SU-DHL-6 (cell line): ENCODE data around the gene TMEM184A.

Experiments used
- H2AFZ ChIP-seq: fragments of 200-600 bp; sonication (generic); 2 replicates; pipeline ENCODE4 v1.6.1; 2014; ENCODE audit warnings: low read depth, mild to moderate bottlenecking, moderate library complexity, mixed read lengths, antibody characterized with exemption, low read length; ENCODE audit not compliant: severe bottlenecking
- H3F3A ChIP-seq: fragments of 200-600 bp; shearing (Covaris generic); 2 replicates; pipeline ENCODE4 v1.6.0; 2016; ENCODE audit warnings: antibody characterized with exemption, mild to moderate bottlenecking; ENCODE audit not compliant: insufficient read depth
- H3K27ac ChIP-seq: fragments of 200-600 bp; sonication (generic); 2 replicates; pipeline ENCODE4 v1.5.1; 2016; ENCODE audit warnings: low read depth, mild to moderate bottlenecking, low read length, moderate library complexity, mixed read lengths
- H3K27me3 ChIP-seq: fragments of 200-600 bp; sonication (generic), shearing (Covaris generic); 2 replicates; pipeline ENCODE4 v1.6.0; 2014; ENCODE audit warnings: mild to moderate bottlenecking, low read length
- H3K36me3 ChIP-seq: fragments of 200-600 bp; sonication (generic); 2 replicates; pipeline ENCODE4 v1.6.1; 2014; ENCODE audit warnings: mild to moderate bottlenecking, low read length, mixed read lengths
- H3K4me2 ChIP-seq: fragments of 300-600, 200-600 bp; shearing (Covaris generic), sonication (generic); 2 replicates; pipeline ENCODE4 v1.6.0; 2014; ENCODE audit warnings: low read length, low read depth, mild to moderate bottlenecking; ENCODE audit not compliant: poor library complexity, severe bottlenecking
- H3K4me3 ChIP-seq: fragments of 200-600 bp; sonication (generic); 2 replicates; pipeline ENCODE4 v1.5.1; 2014; ENCODE audit warnings: antibody characterized with exemption, low read length, mild to moderate bottlenecking, mixed read lengths; ENCODE audit not compliant: insufficient read depth, poor library complexity, severe bottlenecking
- H3K79me2 ChIP-seq: fragments of 200-600 bp; sonication (generic); 2 replicates; pipeline ENCODE4 v1.6.1; 2014; ENCODE audit warnings: mild to moderate bottlenecking, low read length, moderate library complexity; ENCODE audit not compliant: insufficient read depth
- H3K9ac ChIP-seq: fragments of 200-600 bp; sonication (generic); 2 replicates; pipeline ENCODE4 v1.7.0; 2014; ENCODE audit warnings: mild to moderate bottlenecking, low read length
- H3K9me2 ChIP-seq: fragments of 200-600 bp; sonication (generic); replicated peaks from 2 replicates; pipeline ENCODE4 v1.6.1; 2014; ENCODE audit warnings: low read length; ENCODE audit not compliant: insufficient read depth
- H3K9me3 ChIP-seq: fragments of 200-600 bp; sonication (generic); 2 replicates; pipeline ENCODE4 v1.6.1; 2014; ENCODE audit warnings: low read length, mixed read lengths; ENCODE audit not compliant: insufficient read depth
- H4K20me1 ChIP-seq: fragments of 200-600 bp; sonication (generic); 2 replicates; pipeline ENCODE4 v1.6.1; 2014; ENCODE audit warnings: low read depth, mild to moderate bottlenecking, antibody characterized with exemption, low read length, moderate library complexity, mixed read lengths
- EZH2phosphoT487 ChIP-seq: fragments of 200-600 bp; sonication (generic), shearing (Covaris generic); conservative IDR thresholded peaks from 2 replicates; pipeline ENCODE4 v1.6.1; 2018; ENCODE audit warnings: mild to moderate bottlenecking, antibody characterized with exemption, low read length, moderate library complexity, mixed read lengths
- TF ChIP-seq, protein P1 (sequence below): fragments of 200-600 bp; sonication (generic); IDR thresholded peaks from one replicate; pipeline ENCODE4 v1.5.1; 2017; ENCODE audit warnings: antibody characterized with exemption, mild to moderate bottlenecking, low read length, moderate library complexity; ENCODE audit not compliant: insufficient read depth, poor library complexity, severe bottlenecking

The TMEM184A gene

DNA sequence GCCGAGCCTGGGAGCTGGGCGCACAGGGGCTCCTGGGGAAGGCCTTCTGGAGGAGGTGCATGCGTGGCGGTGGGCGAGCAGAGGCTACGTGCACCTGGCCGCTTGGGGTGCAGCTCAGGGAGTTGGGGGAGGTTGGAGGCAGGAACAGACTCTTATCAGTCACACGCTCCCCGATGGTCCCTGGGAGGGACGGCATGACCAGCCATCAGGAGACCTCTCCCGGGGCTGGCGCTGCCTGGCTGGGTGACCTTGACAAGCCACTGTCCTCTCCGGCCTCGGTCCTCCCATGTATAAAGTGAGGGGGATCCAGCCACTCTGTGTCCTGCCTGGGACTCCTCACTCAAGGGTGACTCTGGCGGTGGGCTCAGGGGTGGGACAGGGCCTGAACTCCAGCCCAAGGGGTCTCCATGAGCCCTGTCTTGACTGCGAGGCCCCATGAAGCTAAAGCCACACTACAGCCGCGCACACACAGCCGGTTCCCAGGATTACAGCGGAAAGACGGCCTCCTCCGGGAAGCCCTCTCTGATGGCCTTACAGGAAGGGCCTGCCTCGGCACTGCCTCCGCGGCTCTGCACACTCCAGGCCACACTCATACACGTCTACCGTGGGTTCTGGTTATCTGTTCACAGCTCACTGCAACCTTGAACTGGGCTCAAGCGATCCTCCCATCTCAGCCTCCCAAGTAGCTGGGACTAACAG is 2.3 kb downstream of the TMEM184A start:
- H3K36me3 ChIP-seq = no peaks in the 10 kb centered on the region
- no peaks in the 10 kb centered on the region for H4K20me1 ChIP-seq
- H2AFZ ChIP-seq = no peak overlapping the region
- no peaks in the 10 kb centered on the region for H3K79me2 ChIP-seq
- no peak overlapping the region for H3K4me2 ChIP-seq
- H3K9ac ChIP-seq = no peak overlapping the region
- H3K9me2 ChIP-seq = no peaks in the 10 kb centered on the region
- no peaks in the 10 kb centered on the region for H3F3A ChIP-seq
- H3K9me3 ChIP-seq = no peaks in the 10 kb centered on the region
- no peak overlapping the region for H3K4me3 ChIP-seq
- H3K27ac ChIP-seq = no peak overlapping the region
- no peak for TF ChIP-seq EZH2phosphoT487
- TF ChIP-seq, protein P1, sequence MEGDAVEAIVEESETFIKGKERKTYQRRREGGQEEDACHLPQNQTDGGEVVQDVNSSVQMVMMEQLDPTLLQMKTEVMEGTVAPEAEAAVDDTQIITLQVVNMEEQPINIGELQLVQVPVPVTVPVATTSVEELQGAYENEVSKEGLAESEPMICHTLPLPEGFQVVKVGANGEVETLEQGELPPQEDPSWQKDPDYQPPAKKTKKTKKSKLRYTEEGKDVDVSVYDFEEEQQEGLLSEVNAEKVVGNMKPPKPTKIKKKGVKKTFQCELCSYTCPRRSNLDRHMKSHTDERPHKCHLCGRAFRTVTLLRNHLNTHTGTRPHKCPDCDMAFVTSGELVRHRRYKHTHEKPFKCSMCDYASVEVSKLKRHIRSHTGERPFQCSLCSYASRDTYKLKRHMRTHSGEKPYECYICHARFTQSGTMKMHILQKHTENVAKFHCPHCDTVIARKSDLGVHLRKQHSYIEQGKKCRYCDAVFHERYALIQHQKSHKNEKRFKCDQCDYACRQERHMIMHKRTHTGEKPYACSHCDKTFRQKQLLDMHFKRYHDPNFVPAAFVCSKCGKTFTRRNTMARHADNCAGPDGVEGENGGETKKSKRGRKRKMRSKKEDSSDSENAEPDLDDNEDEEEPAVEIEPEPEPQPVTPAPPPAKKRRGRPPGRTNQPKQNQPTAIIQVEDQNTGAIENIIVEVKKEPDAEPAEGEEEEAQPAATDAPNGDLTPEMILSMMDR = no peak
- no peaks in the 10 kb centered on the region for H3K27me3 ChIP-seq

DNA sequence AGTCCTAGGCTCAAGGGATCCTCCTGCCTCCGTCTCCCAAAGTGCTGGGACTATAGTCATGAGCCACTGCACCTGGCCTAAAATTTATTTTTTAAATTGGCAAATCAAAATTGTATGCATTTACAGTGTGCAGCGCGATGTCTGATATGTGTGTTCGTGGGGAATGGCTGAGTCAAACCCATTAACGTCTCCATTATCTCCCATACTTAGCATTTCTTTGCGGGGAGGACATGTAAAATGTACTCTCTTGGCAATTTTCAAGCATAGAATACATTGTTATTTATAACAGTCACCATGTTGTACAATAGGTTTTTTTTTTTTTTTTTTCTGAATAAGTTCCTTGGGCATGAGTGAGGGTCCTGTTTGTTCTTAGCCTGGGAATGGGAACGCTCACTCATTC is 3.8 kb downstream of the TMEM184A start:
- H3K27ac ChIP-seq = no peak overlapping the region
- no peaks in the 10 kb centered on the region for H3K27me3 ChIP-seq
- TF ChIP-seq, protein P1 = no peak
- TF ChIP-seq EZH2phosphoT487 = no peak
- no peaks in the 10 kb centered on the region for H3K9me2 ChIP-seq
- H3F3A ChIP-seq = no peaks in the 10 kb centered on the region
- H3K9ac ChIP-seq = no peak overlapping the region
- no peak overlapping the region for H3K4me3 ChIP-seq
- no peaks in the 10 kb centered on the region for H3K79me2 ChIP-seq
- no peaks in the 10 kb centered on the region for H3K9me3 ChIP-seq
- H2AFZ ChIP-seq = no peak overlapping the region
- no peaks in the 10 kb centered on the region for H3K36me3 ChIP-seq
- H3K4me2 ChIP-seq = no peak overlapping the region
- no peaks in the 10 kb centered on the region for H4K20me1 ChIP-seq

DNA sequence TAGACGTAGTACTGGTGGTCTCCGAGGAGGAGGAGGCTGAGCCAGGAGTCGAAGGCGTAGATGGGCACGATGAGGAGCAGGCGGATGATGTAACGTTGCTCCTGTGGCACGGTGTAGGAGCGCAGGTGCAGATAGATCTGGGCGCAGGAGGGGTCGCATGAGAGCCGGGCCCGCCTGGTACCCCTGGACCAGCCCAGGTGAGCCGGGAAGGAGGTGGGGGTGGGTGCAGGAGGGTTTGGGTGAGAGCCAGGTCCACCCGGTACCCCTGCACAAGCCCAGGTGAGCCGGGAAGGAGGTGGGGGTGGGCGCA is 5.2 kb downstream of the TMEM184A start:
- Histone ChIP-seq H3K27ac (no peak overlapping the region), H3K9ac (no peak overlapping the region), H3K36me3 (no peaks in the 10 kb centered on the region), H3K27me3 (no peaks in the 10 kb centered on the region), H3K9me2 (no peaks in the 10 kb centered on the region), H3K4me2 (no peak overlapping the region), H2AFZ (no peak overlapping the region), H3K9me3 (no peaks in the 10 kb centered on the region), H3K4me3 (no peak overlapping the region), H4K20me1 (no peaks in the 10 kb centered on the region), H3F3A (no peaks in the 10 kb centered on the region), H3K79me2 (no peaks in the 10 kb centered on the region)
- TF ChIP-seq, protein P1 = no peak
- no peak for TF ChIP-seq EZH2phosphoT487
